Inflammatory macrophage treated with lipopolysaccharide for 1 hour (primary cell): Measurements from ENCODE around the gene STARD7.
"Not testable (repeated sequence)": the region's sequence is repeated elsewhere in the genome, so short reads cannot be mapped to it uniquely, and the experiment has no call there.

Experiments
- DNase-seq, 2 donors: peaks; one replicate each; pipeline ENCODE4 v3.0.0-alpha.2; 2020 to 2022

Gene STARD7

DNA sequence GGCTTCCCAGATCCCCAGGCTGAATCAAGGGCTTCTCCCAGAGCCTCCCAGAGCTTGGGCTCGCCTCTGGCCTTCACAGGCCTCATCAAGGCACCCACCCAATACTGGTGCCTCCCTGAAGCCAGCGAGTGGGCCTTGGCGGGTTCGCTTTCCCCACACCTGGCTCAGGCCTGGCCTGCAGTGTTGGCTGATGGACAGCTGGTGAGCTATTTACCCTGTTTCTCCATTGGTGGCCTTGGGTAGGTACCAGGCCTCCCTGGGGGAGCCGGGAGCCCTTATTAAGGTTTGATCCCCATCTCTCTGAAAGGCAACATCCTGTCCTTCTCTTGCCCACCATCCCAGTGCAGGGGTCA lies 45.2 kb downstream of the STARD7 start:
- no peak for DNase-seq

DNA sequence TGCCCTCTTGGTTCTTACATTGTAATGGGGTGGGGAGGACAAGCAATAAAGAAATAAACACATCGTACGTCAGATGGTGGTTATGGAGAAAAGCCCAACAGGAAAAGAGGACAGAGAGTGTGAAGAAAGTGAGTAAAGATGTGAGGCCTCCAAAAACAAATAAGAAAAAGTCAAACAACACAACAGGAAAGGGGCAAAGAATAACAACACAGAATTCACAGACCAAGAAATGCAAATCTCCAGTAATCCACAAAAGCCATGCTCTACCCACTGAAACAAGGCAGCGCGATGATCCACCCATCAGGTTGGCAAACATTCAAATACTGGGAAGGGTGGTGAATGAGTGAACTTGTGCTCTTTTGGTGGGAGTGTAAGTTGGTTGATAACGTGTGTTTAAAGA lies 46.7 kb downstream of the STARD7 start:
- no peak for DNase-seq

DNA sequence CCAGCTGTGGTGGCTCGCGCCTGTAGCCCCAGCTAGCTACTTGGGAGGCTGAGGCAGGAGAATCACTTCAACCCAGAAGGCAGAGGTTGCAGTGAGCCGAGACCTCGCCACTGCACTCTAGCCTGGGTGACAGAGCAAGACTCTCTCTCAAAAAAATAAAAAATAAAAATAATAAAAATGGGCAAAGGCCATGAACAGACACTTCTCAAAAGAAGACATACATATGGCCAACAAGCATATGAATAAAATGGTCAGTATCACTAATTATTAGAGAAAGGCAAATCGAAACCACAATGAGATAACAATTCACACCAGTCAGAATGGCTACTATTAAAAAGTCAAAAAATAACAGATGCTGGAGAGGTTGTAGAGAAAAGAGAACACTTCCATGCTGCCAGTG lies 48.3 kb downstream of the STARD7 start:
- not testable (repeated sequence) for DNase-seq

DNA sequence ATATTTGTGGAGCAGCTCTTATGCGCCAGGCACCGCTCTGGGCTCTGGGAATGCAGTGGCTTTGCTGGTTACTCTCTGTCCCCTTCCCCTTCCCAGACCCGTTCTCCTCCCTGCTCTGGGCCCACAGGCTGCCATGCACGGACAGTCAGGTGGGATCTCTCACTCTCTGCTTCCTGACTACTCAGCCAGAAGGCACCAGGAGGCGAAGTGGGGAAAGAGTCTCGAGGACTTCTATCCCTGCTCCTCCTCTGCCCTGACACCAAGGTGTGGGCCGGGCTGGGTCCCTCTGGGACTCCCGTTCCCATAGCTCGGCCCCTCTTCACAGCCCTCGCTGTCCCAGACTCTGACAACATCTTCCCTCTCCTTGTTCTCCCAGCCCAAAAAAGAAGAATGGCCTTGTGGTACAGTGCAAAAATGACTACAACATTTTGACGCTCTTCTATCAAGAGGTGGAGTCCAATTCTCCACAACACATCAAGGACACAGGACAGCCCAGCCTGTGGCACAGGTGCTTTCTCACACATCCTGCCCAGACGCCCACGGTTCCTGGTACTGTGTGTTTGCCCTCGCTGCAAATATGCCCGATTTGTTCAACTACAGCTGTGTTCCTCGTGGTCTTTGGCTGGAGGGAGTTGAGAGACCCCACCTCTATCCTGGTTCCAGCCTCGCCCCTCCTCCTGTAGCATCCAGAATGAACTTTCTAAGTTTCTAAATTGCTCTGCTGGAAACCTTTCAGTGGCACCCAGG lies 49.4 kb downstream of the STARD7 start:
- no peak for DNase-seq

DNA sequence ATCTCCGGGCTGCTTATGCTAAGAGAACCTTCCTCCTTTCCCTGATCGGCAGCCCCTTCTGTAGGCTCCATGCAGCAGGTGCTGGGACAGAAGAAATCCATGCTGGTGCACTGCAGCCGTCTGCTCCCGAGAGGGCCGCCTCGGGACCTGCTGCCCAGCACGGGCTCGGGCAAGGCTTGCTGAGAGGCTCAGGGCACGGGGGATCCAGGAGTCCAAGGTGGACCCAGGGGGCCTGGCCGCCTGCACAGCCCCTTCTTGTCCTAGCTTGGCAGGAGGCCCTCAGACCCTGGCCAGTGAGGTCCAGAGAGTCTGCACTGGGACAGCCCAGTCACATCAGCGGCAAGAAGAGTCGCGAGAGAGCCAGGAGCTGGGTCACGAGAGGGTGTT lies 50.1 kb downstream of the STARD7 start:
- no peak for DNase-seq

DNA sequence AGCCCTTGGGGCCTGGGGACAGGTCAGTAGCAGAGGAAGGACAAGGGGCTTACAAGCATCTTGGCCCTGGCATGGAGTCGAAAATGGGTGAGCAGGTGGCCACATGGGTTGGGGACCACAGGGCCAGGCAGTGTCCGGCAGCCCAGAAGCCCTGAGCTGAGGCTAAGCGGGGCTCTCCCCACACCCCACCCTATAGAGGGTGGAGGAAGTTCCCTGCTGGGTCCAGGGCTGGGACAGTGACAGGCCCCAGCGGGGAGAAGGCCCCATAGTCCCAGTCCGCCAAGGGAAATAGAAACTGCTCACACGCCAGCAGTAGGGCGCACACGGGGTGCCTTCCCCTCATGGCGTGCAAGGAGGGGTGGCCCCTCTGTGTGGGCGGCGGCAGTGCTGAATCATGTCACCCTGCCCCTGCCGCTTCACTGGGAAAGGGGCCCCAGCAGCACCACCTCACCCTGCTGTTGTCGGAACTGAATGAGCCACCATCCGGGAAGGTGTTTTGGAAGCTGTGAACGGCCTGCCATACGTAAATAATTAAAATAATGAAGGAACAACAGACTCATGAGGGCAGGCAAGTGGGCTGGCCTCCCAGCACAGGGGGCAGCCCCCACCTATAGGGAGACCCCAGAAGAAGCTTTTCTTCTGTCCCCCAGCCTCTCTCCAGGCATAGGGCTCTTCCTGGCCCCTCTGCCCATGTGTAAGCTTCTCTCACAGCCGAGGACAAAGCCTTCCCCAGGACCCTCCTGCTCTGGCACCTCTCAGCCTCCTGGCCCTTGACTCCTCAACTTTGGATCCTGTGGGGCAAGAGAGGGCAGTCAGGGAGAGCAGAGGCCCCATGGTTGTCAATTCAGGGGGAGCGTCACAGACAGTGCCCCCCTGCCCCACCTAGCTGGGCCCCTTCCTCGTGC lies 50.7 kb downstream of the STARD7 start:
- DNase-seq = peak; percentile 87 to 89

DNA sequence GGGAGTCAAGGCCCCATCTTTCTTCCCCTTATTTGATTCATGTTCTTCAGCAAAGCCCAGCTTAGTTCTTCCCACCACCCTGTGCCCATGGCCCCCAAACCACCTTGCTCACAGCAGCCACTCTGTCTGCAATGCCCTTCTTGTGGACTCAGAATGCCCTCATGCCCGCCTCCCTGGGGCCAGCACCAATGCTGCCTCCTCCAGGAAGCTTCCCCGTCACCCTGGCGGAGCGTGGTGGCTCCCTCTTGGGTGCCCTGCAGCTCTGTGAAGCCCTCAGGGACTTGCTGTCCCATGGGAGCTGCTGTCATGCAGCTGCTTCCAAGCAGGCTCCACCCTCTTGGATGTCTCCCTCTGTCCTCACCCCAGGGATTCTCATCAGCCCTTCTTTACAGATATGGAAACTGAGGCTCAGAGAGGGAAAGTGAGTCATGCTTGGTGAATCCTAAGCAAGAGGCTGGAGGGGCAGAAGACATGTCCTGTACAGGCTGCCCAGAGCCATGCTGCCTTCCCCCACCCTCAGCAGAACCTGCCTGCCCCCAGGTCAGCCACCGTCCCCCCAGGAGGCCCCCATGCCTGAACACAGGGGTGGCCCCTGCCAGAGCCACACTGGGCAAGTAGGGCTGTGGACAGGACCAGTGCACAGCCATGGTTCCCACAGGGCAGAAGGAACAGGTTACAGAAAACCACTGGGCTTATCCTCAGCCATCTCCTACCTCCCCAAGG lies 51.5 kb downstream of the STARD7 start:
- DNase-seq = no peak

DNA sequence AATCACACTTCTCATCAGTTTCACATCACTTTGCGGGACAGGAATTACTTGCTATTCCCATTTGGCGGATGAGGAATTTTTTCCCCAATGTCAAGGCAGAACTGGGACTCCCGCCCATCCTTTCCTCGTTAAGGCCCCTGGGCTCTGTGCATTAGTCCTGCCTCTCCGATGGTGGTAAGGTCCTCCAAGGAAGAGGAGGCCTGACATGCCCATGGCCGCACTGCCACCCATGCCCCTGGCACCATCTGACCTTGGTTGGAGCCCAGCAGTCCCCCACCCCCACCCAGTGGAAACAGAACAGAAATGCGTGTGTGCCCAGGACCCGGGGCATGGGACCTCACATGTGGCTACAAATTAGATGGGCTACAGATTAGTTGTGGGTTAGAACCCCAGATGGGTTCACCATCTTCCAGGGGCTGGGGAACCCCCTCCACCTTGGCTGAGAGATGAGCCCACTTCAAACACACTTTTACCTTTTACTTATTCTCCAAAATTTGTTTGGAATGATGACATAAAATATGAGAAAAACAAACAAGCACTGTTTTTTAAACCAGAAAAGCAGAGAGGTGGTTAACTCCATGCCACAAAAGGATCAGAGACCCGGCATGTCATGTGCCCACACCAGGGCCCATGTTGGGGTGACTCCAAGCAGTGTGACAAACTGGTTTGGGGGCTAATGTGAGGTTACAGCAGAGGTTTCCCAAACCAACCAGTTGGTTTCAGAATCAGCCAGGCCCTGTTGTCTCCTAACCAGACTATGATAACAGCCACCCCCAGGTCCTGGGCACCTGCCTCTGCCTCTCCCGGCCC lies 52.4 kb downstream of the STARD7 start:
- DNase-seq = no peak

DNA sequence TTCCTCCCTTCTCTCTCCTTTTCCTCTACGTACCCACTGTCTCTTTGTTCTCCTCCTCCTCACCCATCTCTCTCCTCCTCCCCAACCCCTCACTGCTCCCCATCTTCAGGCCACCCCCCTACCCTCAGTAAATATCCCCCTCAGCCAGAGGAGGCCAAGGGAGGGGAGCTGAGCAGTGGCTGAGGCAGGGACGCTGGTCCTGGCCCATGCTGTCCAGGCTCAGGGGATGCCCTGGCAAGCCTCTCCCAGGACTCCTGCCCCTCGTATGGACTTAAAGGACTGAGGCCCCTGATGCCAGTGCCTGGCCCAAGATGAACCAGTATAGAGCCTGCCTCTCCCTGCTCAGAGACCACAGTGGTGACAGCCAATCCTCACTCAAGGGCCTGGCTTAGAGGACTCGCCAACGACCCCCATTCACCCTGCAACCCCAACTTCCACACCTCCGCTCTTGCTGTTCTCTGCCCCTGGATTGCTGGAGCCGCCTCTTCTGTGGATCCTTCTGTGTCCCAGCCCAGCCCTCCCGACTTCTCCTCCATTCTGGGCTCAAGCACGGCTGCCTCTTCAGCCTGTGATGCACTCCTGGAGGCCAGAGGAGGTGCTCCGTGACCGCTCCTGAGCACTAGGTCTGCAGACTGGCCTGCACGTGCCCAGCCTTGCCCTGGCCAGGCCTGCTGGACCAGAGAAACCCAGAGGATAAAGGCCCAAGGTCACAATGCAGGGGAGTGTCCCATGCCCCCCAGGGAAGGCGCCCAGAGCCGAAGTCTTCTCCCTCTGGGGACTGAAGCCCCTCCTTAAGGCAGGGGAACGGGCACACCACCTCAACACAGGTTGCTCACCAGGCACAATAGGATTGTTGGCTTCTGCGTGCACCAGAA lies 53.9 kb downstream of the STARD7 start:
- DNase-seq = no peak

DNA sequence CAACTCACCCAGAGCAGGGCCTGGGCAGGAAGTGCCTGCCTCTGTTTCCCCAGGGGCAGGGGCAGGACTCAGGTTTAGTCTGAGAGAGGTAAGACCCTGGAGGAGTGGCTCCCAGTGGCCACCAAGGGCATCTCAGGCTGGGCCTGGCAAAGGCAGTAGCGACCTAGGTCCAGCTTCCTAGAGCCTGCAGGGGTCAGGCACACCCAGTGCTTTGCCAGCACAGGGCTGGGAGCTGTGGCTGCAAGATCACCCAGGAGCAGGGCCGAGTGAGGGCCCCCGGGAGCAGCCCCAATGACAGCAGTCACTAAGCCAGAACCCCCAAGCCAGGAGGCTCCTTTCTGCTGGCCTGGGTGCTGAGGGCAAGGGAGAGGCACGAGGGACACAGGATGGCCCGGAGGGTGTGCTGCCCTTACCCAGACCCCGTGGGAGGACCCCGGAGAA lies 54.6 kb downstream of the STARD7 start:
- DNase-seq = no peak

DNA sequence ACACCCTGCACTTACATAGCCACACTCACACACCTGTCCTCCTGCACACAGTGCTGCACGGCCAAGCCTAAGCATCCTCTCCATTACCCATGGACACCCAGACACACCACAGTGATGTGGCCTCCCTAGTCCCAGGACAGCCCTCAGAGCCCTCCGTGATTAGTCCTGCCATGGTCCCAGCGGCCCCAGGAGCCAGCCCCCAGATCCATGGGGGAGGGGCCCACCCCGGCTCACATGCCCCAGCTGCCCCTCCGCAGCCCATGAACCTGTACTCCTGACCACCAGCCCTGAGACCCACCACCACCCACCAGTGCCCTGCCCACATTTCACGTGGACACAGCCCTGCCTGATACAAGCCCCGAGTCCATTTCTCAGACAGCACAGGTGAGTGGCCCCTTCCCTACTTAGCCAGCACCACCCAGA lies 55.3 kb downstream of the STARD7 start:
- no peak for DNase-seq

DNA sequence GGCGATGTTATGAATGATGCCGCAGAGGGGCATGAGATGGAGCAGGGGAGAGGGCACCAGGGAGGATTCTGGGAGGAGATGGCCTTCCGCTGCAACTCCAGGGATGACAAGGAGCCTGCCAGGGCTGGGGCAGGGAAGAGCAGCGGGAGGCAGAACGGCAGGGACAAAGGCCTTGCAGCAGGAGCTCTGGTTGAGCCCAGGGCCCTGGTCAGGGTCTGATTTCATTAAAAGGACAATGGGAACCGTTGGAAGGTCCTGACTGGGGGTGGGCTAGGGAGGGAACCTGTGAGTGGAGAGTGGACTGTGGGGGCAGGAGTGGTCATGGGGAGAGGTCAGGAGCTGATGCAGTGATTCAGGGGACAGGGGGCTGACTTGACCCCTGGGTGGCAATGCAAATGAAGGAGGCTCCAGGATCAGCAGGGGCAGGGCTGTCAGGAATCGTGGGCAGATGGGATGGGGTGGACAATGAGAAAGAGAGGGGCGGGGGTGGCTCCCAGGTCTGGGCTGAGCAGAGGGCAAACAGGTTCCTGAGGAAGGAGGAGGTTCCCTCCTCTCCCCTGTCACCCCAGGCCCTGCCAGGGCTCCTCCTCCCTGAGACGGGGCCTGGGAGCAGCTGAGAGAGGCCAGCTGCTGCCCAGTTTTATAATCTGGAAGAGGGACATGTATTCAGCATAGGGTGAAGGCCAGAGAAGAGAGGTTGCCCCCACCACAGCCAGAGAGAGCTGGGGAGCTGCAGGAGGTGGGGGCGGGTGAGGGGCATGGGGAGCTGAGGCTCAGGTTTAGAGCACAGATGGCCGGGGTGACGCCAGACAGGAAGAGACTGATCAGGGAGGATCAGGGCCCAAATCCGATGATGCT lies 56.1 kb downstream of the STARD7 start:
- DNase-seq = no peak

DNA sequence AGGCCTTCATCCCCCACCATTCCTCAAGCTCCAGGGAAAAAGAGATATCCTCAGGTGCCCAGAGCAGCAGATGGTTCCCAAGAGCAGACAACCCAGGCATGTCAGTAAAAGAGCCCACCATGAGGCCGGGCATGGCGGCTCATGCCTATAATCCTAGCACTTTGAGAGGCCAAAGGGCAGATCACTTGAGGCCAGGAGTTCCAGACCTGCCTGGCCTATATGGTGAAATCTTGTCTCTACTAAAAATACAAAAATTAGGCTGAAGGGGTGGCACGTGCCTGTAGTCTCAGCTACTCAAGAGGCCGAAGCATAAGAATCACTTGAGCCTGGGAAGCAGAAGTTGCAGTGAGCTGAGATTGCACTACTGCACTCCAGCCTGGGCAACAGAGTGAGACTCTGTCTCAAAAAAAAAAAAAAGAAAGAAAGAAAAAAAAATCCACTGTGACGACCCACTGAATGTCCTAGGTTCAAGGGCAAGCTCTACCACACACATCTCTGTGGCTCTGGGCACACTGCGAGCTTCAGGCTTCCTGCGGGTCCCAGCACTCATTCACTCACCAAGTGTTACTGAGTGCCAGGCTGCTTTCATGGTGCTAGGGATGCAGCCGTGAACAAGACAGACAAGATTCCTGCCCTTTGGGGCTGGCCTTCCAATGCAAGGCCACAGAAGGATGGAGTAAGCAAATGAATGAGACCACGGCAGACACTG lies 56.9 kb downstream of the STARD7 start:
- DNase-seq = no peak

DNA sequence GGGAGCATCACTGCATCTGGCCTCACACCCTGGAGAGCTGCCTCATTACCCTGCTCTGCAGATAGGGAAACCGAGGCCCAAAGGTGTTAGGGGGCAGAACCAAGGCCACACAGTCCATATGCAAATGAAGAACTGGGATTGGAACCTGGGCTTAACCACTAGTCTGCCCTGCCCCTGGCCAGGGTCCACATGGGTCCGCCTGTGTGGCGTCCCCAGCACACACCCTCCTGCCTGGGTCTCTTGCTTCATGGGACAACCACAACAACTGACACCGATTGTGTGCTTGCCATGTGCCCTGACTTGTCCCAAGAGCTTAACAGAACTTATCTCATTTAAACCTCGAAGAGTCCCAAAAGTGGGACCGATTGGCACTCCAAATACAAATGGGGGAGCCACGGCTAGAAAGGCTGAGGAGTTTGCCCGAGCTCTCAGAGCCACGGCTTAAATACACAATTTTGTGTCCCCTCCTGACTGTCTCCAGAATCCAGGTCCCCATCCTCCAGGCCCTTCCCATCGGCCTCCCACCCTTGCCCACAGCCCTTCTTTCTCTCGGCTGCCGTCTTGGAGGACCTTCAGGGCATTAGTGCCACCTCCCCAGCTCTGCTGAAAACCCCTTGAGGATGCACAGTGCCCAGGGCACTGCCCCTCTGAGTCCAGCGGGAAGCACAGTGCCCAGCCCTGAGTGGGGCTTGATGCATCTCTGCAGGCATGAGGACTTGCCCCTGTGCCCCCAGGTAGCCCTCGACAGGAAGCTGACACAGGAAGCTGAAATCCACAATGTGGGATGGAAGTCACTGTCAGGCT lies 57.6 kb downstream of the STARD7 start:
- DNase-seq = no peak

DNA sequence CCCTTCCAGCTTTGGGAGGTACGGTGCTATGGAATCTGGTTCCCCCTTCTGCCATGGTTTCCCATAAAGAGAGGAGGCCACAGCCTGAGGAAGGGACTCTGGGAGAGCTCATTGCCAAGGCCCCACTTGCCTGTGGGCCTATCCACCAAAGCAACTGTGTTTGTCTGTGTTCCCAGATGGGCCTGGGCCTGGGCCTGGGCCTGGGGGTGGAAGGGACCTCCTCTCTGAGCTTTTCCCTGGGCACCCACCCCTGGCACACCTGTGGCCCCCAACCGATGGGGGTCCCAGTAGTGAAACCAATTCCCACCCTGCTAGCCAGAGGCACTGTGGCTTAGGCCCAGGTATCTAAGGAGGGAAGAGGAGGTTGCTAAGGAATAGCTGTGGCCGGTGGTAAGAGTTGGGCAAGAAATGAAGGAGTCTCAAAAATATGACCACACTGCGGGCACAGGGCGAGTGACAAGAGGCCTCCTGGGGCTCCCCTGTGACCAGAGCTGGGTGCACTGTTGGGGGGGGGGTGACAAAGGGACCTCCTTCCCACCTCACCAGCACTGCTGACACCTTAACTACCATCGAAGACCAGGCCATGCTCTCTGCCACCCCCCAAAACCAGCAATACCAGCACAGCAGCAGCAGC lies 58.5 kb downstream of the STARD7 start:
- no peak for DNase-seq

DNA sequence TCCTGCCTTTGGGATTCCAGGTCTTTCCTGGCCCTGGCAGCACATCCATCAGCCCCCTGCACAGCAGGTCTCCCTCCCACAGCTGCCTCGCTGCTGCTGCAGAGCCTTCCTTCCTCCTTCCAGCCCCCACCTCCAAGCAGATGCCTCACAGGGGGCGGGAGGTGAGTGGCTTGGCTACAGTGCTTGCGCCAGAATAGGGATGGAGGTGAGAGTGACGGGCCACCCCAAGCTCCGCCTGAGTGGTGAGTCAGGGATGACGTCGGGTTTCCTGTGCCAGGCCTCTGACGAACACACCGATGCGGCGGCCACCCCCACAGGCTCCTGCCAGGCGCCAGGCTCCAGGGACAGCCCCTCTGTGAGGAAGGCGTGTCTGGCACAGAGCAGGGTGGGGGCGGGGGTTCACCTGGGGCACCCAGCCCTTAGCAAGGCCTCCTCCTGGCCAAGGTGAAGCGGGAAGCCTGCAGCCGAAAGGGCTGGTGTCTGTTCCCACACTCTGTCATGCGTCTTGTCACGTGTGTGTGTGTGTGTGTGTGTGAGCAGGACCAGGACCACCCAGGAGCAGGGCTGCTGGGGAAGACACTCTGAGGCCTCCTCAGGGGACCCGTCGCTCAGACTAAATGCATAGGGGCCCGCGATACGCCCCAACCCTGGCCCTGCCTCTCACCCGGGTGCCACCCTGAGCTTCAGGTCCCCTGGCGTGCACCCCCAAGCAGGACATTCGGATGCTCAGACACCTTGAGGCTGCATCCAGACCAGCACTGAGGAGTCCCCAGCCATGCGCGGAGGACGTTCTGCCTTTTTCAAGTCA lies 60.0 kb downstream of the STARD7 start:
- peak; percentile 87 to 89 for DNase-seq

DNA sequence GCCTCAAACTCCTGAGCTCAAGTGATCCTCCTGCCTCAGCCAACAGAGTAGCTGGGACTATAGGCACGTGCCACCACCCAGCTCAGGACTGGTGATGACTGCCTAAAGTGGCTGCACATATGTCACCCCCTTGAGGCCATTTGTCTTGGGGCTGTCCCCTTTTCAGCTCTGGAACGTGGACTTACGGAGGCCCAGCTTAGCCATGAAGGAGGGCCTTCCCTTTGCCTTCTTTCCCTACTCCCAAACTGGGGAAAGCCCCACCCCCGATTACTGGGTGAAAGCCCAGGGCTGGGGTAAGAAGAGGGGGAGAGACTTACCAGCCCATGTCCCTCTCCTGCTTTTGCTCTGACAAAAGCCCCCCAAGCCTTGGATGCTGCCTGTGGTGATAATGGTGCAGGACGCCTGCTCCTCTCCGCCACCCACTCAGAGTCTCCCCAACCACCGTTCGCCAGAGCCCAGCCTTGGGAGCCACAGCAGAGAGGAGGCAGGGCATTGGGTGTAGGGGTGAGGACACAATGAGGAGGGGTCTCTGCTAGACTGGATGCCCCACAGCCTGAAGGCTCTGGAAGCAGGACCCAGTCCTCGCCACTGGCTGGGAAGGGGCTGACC lies 60.9 kb downstream of the STARD7 start:
- DNase-seq = peak in 1 of 2 donors; percentile 56
